ENCODE data around the gene TEPSIN.

Gene TEPSIN

GRCh38 chr17:81238815-81239713 lies at the start of gene TEPSIN, which contains the start of gene NDUFAF8:
TEPSIN (minus strand) TSS chr17:81239055; CDS start chr17:81239033, 22 bp downstream.
NDUFAF8 (plus strand) TSS chr17:81239318; CDS start chr17:81239364, 46 bp downstream.
- peak; percentile 91 for DNase-seq (ENCODE audit: low read depth)

- DNase-seq (ENCODE audit: low read depth), result no peak
Observed at GRCh38 chr17:81287741-81288430, 49.0 kb upstream of the TEPSIN start.

- DNase-seq (ENCODE audit: low read depth), result no peak
Observed at GRCh38 chr17:81287152-81287551, 48.3 kb upstream of the TEPSIN start.

GRCh38 chr17:81286491-81287145 lies 47.8 kb upstream of the TEPSIN start:
- no peak for DNase-seq (ENCODE audit: low read depth)

GRCh38 chr17:81285894-81286293 lies 47.0 kb upstream of the TEPSIN start:
- DNase-seq (ENCODE audit: low read depth), result no peak

GRCh38 chr17:81285179-81285878 lies 46.5 kb upstream of the TEPSIN start:
- peak; percentile 47 for DNase-seq (ENCODE audit: low read depth)

- no peak for DNase-seq (ENCODE audit: low read depth)
Observed at GRCh38 chr17:81282876-81283275, 44.0 kb upstream of the TEPSIN start.

GRCh38 chr17:81282141-81282540 lies 43.3 kb upstream of the TEPSIN start:
- DNase-seq (ENCODE audit: low read depth), result no peak

- DNase-seq (ENCODE audit: low read depth), result no peak
Observed at GRCh38 chr17:81280571-81280970, 41.7 kb upstream of the TEPSIN start.

GRCh38 chr17:81279278-81280275 lies 40.7 kb upstream of the TEPSIN start:
- no peak for DNase-seq (ENCODE audit: low read depth)

- no peak for DNase-seq (ENCODE audit: low read depth)
Observed at GRCh38 chr17:81278831-81279230, 40.0 kb upstream of the TEPSIN start.

- no peak for DNase-seq (ENCODE audit: low read depth)
Observed at GRCh38 chr17:81277946-81278693, 39.3 kb upstream of the TEPSIN start.

- DNase-seq (ENCODE audit: low read depth), result no peak
Observed at GRCh38 chr17:81277421-81277820, 38.6 kb upstream of the TEPSIN start.

GRCh38 chr17:81276781-81277180 lies 37.9 kb upstream of the TEPSIN start:
- no peak for DNase-seq (ENCODE audit: low read depth)

GRCh38 chr17:81274471-81274855 lies 35.6 kb upstream of the TEPSIN start:
- DNase-seq (ENCODE audit: low read depth), result no peak

GRCh38 chr17:81273698-81274470 lies 35.0 kb upstream of the TEPSIN start:
- no peak for DNase-seq (ENCODE audit: low read depth)

GRCh38 chr17:81272616-81273015 lies 33.8 kb upstream of the TEPSIN start:
- DNase-seq (ENCODE audit: low read depth), result no peak

GRCh38 chr17:81271226-81271625 lies 32.4 kb upstream of the TEPSIN start:
- no peak for DNase-seq (ENCODE audit: low read depth)

- no peak for DNase-seq (ENCODE audit: low read depth)
Observed at GRCh38 chr17:81270279-81270678, 31.4 kb upstream of the TEPSIN start.
